ENCODE data around the gene APBA2. TPM values are rescaled to one million over a fixed set of nuclear protein-coding genes. Genes with fewer than 3 reads are reported as not detected.

Gene APBA2
- total RNA-seq, 4 donors from 2014 or later: 5.4 to 15.3 (median 10.4) TPM

DNA sequence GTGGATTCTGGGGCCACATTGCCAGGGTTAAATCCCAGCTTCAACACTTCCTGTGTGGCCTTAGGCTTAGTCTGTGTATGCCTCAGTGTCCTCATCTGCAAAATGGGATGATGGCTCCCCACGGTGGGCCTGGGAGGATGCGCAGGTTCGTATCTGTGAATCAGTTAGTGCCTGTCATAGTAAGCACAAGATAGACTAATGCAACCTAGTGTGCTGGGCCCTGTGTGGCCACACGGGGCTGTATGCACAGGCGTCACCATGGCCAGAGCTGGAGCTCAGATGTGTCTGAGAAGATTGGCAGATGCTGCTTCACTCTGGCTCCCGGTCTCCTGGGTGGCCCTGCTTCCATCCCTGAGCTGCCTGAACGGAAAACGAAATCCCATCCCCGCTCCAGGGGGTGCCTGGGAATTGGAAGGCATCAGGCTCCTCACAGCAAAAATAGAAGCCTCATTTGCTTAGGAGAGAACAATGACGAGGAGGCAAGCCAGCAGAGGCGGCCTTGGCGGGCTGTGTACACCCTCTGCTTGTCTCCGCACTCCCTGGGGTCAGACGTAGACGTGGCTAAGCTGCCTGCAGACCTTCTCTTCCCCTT lies 103.6 kb downstream of the APBA2 start:
- no peak overlapping the region for H3K27ac ChIP-seq (replicated peaks in 1 of 4)

DNA sequence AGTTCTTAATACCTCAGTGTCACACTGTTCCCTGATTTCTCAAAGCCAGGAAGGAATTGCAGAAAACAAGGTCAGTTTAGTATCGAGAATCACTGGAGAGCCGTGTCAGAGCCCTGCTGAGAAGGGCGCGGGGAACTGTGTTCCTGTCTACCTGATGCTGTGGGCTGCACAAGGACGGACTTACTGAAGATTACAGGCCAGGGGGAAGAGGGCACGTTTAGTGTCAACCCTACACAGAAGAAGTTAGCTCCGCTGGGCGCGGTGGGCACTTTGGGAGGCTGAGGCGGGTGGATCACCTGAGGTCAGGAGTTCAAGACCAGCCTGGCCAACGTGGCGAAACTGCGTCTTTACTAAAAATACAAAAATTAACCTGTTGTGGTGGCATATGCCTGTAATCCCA lies 104.1 kb downstream of the APBA2 start:
- peak; percentile 86 for DNase-seq (ENCODE audit: extremely low spot score)

More for the DNA sequence above, 103.6 kb downstream of the APBA2 start:
- WGBS: 85% methylated on average over 11 of the region's 15 CpGs
- TF ChIP-seq EP300 (IDR thresholded peaks at IDR 0.05) (no peak), POLR2A (IDR thresholded peaks at IDR 0.05; ENCODE audit: low read depth) (no peak), CTCF (IDR thresholded peaks at IDR 0.05) (no peak), POLR2AphosphoS5 (IDR thresholded peaks at IDR 0.05) (no peak)
- H3K9me3 ChIP-seq: no peaks in the 10 kb centered on the region
- H3K4me3 ChIP-seq: no peak overlapping the region
- intact Hi-C loops (cut with DNase I): no loop called here
- H3K27me3 ChIP-seq: no peaks in the 10 kb centered on the region
- H3K4me1 ChIP-seq: peaks cover 12 to 40% (median 29%) of the 10 kb centered on the region in 4 donors
- peak; percentile 34 for DNase-seq (ENCODE audit: extremely low spot score)
- no peaks in the 10 kb centered on the region for H3K36me3 ChIP-seq

GRCh38 chr15:28990390-28990789 lies 104.6 kb downstream of the APBA2 start:
- Histone ChIP-seq H3K4me1 (peaks cover 12 to 30% (median 24%) of the 10 kb centered on the region in 4 donors), H3K9me3 (no peaks in the 10 kb centered on the region), H3K27ac (replicated peaks in 1 of 4) (no peak overlapping the region), H3K27me3 (no peaks in the 10 kb centered on the region), H3K4me3 (no peak overlapping the region), H3K36me3 (no peaks in the 10 kb centered on the region)
- DNase-seq (ENCODE audit: extremely low spot score): peak; percentile 26
- intact Hi-C loops (cut with DNase I): no loop called here
- TF ChIP-seq CTCF (IDR thresholded peaks at IDR 0.05) (no peak), POLR2A (IDR thresholded peaks at IDR 0.05; ENCODE audit: low read depth) (no peak), POLR2AphosphoS5 (IDR thresholded peaks at IDR 0.05) (no peak), EP300 (IDR thresholded peaks at IDR 0.05) (no peak)
- WGBS: 92% methylated on average over 2 of the region's 2 CpGs

More for the DNA sequence above, 104.1 kb downstream of the APBA2 start:
- TF ChIP-seq CTCF (IDR thresholded peaks at IDR 0.05): no peak
- no peak for TF ChIP-seq EP300 (IDR thresholded peaks at IDR 0.05)
- no peak for TF ChIP-seq POLR2AphosphoS5 (IDR thresholded peaks at IDR 0.05)
- no peak for TF ChIP-seq POLR2A (IDR thresholded peaks at IDR 0.05; ENCODE audit: low read depth)
- 87% methylated on average over 11 of the region's 13 CpGs for WGBS
- H3K9me3 ChIP-seq: no peaks in the 10 kb centered on the region
- intact Hi-C loops (cut with DNase I): no loop called here
- peaks cover 12 to 35% (median 28%) of the 10 kb centered on the region in 4 donors for H3K4me1 ChIP-seq
- H3K4me3 ChIP-seq: no peak overlapping the region
- no peaks in the 10 kb centered on the region for H3K36me3 ChIP-seq
- H3K27me3 ChIP-seq: no peaks in the 10 kb centered on the region
- no peak overlapping the region for H3K27ac ChIP-seq (replicated peaks in 1 of 4)

- intact Hi-C loops (cut with DNase I): no loop called here
- peaks cover 12 to 22% (median 18%) of the 10 kb centered on the region in 4 donors for H3K4me1 ChIP-seq
- 82% methylated on average over 7 of the region's 21 CpGs for WGBS
- no peaks in the 10 kb centered on the region for H3K27me3 ChIP-seq
- TF ChIP-seq EP300 (IDR thresholded peaks at IDR 0.05): no peak
- no peak for TF ChIP-seq POLR2AphosphoS5 (IDR thresholded peaks at IDR 0.05)
- TF ChIP-seq POLR2A (IDR thresholded peaks at IDR 0.05; ENCODE audit: low read depth): no peak
- no peak for TF ChIP-seq CTCF (IDR thresholded peaks at IDR 0.05)
- DNase-seq (ENCODE audit: extremely low spot score): peak; percentile 77
- no peaks in the 10 kb centered on the region for H3K36me3 ChIP-seq
- H3K27ac ChIP-seq (replicated peaks in 1 of 4): no peak overlapping the region
- H3K4me3 ChIP-seq: no peak overlapping the region
- H3K9me3 ChIP-seq: no peaks in the 10 kb centered on the region
These were observed 105.7 kb downstream of the APBA2 start for GRCh38 chr15:28991236-28992171.
